Epidermal melanocyte (primary cell): ENCODE data around the gene NADK.

Experiments
- DNase-seq: peaks from one replicate; pipeline ENCODE4 v3.0.0; 2011; ENCODE audit warnings: low spot score; ENCODE audit not compliant: insufficient read length

Gene NADK

DNA sequence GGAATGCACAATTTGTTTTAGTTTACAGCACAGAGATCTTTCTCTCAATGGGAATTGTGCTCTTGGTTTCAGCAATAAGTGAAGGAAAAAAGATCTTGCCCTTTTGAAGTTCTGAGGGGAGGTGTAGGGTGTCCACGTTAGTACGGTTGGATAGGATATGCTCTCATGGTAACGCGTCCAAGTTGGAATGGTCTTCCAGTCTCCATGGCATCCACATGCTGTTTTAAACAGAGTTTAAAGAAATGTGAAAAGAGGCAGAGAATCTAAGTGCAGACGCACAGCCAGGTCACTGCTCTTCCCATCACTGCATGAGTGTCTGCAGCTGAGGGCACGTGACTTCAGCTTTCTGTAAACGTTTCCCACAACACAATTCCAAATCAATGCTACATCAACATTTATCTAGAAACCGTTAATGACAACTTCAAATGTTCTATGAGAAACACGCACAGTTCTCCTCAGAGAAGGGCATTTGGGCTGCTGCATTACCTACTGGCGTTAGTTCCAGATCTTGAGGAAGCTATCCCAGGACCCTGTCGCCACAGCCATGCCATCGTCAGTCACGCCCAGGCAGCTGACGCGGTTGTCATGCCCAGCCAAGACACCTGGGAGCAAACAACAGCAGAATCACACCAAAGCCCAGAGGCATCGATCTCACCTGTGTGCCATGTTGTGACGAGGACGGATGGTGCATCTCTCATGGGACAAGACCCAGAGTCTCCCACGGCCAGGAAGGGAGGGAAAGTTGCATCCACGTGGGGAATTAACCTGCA, 8.8 kb upstream of the NADK start:
- no peak for DNase-seq

DNA sequence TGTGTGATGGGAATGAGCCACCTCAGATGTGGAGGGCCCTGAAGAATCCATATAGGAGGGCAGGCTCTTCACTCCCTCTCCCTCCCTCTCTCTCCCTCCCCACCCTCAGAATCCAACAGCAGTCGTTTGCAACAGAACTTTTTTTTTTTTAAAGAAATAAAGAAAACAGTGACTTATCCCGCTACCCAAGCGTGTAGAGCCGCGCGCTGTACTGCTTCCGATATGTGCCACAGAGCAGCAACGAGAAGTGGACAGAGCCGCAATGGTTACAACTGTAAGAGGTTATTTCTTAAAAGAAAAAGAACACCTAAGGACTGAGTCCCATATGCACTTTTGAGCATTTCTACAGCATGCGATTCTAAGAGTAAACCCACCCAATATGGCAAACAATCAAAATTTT, 7.4 kb upstream of the NADK start:
- no peak for DNase-seq

DNA sequence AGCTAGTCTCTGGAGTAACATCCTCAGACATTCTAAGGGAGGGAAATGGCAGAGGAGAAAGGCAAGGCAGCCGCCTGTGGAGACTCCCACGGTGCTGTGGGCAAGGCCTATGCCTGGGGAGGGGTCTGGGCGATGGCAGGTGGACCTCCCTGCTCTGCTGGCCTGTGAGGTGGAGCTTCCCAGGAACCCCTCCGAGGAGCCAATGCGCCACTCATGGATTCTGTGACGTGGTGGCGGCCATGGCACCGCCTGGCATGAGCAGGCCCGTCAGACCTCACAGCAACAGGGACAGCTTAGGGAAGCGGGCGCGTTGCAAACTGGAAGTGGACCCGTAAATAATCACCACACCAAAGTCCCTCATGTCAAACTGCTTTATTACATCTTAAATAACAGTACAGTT, 6.7 kb upstream of the NADK start:
- no peak for DNase-seq

DNA sequence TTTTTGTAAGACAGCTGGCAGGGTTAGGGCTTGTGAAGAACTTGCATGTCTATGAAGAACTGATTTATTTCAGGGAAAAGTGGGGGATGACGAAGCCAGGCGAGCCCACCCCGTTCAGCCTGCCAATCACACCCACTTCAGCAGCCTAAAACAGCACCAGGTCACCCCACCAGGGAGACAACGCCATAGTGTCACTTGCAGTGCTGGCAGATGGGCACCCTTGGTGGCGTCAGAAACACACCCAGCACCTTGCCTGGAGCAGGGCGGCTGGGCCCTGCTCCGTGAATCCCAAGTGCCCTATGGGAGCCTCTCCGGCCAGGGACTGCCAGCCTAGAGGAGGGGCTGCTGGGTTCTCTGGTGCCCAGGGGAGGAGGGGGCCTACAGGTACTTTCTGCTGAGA, 5.0 kb upstream of the NADK start:
- DNase-seq: no peak

DNA sequence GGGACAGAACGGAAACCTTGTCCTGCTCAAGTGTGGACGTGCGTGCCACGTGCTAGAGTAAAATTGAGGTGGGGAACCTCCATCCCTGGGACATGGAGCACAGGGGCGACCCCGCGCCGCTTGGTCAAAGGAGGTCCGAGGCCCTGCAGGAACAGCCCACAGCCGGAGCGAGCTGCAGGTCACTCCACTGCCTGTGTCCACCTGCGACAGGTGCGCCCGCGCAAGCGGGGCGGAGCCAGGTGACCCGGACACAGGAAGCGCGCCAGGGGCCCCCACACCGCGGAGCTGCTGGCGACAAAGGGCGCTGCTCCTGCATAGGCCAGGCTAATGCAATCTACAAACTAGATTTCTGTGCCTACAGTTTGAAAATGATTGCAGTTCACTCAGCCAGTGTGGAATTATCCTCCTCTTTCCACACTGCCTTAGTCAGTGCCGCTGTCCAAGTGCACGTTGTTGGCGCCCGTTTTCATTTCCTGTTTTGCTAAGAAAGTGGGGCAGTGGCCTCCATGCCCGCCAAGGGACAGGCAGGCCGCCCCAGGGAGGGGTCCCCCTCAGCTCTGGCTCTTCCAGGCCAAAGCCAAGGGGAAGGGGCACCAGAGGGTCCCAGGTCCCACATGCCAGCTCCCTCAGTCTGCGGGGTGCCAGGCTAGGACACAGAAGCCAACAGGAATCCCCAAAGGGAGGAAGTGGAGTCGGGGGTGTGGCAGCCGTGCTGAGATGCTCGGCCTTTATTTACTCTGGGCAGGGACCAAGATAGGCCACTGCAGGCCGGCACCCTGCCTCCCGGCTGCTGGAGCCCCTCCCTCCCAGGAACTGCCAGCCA, 4.3 kb upstream of the NADK start:
- DNase-seq: no peak

DNA sequence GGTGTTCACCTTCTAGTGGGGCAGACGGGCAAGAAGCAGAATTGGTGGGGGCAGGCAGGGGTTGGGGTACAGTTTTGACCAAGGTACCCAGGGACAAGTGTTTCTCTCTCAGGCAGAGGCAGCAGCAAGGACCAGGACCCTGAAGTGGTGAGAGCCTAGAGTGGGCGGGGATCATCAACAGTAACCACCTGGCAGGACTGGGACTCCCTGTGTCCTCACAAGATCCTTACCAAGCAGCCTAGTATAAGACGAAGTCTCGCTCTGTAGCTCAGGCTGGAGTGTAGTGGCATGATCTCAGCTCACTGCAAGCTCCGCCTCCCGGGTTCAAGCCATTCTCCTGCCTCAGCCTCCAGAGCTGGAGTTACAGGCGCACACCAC, 3.2 kb upstream of the NADK start:
- no peak for DNase-seq

DNA sequence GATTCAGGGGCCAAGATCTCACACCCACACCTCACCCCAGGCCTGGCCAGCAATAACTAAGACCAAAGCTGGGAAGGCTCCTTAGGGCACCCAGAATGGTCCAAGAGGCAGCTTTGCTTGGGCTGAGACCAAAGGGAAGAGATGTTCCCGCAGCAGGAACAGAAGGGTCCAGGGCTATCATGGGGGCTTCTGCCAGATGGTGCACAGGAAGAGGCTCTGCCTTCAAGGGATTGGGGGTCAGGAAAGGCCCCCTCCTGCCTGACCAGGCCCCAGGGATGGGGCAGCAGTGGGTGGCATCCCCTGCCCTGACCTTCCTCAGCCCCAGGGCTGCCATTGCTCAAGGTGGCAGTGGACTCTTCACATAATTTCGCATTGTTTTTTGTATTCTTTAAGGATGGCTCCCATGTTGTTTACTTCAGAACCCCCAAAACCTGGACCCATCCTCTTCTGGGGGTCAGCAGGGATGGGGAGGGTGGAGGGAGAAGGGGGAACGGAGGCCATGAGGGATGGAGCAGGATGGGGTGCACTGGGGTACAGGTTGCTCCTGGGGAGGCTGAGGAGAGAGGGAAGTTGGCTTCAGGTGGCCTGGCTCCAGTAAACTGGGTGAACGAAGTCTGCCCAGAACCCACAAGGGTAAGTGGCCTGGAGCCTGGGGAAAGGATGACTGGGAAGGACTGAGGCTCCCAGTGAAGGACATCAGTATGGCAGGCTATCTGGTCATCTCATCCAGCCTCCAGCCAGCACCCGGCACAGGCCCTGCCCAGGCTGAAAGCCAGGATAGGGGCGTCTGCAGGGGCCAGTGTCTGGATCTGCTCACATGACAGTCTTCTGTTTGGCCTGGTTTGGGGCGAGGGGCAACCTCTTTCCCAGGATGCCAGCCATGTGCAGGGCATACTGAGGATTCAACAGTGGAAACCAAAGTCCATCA, 2.6 kb upstream of the NADK start:
- no peak for DNase-seq

DNA sequence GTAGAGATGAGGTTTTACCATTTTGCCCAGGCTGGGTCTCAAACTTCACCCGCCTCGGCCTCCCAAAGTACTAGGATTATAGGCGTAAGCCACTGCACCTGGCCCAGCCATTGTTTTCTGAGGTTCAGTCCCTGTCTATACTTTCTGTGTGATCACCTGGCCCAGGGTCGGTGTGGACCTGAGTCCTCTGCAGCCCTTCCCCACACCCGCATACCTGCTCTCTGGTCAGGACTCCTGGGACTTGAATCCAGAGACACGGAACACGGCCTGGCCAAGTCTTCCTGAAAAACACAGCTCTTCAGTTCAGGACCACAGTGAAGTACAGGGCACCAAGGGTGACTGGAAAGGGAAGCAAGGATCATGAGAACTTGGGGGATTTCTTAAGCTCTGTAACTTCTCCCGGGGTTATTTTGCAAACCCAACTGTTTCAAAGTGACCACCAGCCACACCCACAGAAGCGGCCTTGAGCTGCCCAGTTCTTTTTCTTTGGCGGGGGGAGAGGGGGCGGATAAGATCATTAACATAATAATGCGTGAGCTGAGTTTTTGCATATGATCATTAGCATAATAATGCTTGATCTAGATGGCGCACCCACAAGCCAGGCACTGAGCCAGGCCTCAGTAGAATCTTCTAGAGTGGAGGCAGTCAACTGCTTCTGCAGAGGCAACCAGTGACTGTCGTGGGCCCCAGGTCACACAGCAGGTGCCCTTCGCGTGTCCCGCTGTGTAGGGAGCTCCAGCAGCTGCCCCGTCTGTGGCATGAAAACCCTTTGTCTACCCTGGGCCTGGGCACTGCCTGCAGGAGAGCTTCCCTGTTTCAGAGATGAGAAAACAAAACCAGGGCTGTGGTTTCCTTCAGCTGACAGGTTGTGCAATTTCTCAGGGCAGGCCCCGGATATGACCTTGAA, 1.7 kb upstream of the NADK start:
- DNase-seq: no peak

DNA sequence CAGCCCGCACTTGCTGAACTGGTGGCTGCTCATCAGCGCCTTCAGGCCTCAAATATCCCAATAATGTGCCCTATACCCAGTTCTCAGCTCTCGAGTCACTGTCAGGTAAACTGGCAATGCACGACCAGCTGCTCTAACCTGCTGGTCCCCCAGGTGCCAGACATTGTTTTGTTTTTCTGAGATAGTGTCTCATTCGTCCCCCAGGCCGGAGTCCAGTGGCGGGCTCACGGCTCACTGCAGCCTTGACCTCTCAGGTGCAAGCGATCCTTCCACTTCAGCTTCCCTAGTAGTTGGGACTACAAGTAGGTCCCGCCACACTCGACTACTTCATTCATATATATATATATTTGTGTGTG, 1.0 kb upstream of the NADK start:
- no peak for DNase-seq

DNA sequence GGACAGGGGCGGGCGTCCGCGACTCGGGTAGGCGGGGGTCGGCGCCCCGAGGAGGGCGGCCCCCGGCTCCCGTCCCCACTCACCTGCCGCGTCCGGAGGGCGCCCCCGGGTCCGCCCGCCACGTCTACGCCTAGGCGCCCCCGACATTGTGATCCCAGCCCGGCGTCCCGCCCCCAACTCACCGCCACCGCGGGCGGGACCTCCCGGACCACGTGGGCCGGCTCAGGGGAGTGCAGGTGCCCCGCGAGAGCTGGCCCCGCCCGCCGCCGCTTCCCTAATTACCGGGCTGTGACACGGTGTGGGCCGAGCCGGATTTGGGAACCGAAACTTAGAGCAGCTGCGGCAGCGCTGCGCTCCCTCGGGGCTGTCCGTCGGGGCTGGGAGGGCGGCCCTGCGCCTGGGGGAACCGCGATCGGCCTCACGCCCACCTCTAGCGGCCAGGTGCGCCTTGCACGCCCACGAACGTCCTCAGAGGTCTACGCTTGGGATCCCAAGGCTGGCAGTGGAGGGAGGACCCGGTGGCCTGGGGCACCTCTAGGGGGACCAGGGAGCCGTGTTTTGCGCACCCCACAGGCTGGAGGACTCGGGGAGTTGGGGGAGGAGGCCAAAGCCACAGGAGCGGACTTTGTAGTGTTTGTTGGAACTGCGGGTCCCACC, 521 bp upstream of the NADK start:
- no peak for DNase-seq

DNA sequence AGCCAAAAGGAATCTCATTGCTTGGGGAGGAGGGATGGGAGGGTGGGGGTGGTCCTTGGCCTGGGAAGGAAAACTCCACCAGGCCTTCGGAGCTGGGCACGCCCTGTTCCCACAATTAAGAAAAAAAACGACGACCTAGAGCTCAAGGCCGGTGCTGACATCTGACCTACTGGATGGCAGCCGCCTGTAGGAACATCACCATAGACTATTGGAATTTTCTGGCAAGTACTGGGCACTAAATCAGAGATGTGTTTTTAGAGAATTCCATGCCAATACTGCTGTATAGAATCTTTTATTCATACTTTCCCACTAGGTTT, 729 bp downstream of the NADK start:
- DNase-seq: no peak

DNA sequence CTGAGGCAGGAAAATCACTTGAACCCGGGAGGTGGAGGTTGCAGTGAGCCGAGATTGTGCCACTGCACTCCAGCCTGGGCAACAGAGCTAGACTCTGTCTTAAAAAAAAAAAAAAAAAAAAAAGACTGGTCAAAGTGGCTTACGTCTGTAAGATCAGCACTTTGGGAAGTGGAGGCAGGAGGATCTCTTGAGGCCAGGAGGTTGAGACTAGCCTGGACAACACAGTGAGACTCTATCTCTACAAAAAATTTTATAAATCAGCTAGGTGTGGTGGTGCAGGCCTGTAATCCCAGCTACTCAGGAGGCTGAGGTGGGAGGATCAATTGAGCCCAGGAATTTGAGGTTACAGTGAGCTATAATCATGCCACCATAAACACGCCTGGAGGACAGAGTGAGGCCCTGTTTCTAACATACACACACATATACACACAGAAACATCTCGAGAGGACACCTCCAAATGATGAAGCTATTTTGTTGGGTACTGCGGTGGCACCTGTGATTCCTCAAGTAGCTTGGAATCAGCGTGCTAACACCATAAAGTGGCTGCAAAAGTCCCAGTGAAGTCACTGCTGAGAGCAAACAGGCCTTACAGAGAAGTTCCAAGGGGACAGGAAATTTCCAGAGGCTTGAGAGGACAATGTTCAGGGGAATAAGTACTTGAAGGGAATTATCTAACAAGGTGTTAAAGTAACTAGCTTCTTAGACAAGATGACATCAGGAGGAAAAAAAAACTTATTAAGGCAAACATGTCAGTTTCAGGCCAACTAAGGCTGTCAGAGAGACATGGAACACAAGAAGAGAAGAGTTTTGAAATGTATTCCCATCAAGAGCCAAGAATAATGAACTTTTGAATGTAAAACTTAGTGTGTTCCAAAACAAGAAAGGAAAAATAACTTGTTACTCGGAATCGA, 1.3 kb downstream of the NADK start:
- DNase-seq: no peak

DNA sequence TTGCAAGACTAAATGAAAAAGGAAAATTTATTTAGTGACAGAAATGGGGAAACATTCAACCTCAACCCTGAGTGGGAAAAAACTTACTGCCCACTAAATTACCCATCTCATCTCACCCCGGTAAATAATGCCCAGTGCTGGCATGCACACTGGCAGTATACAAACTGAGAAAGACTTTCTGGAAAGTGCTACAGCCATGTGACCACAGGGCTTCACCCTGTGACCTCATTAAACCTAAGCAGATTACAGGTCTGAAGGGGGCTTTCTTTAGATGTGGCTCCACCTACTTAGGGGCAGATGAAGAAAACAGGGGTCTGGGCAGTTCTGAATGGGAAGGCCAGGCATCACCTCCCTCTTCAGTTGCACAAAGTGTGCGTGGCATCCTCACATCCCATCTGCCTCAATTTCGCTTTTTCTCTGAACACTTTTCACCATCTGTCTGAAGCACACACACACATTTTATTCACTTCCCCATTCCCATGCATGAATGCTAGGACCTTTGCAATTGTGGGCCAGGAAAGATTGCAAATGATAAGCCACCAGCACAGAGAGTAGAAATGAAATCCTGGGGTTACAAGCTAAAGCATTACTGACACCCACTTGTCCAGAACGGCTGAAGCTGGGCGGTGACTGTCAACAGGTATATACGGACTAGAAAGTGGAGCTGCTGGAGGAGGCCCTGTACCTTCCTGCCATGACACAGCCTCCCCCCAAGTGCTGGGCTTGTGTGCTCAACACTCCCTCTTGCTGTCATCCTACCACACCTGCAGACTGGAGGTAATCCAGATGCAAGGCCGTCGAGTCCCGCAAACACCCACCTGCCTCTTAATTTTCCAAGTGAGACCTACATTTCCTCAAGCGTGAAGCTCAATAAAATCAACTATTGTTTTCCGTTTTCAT, 2.7 kb downstream of the NADK start:
- no peak for DNase-seq

DNA sequence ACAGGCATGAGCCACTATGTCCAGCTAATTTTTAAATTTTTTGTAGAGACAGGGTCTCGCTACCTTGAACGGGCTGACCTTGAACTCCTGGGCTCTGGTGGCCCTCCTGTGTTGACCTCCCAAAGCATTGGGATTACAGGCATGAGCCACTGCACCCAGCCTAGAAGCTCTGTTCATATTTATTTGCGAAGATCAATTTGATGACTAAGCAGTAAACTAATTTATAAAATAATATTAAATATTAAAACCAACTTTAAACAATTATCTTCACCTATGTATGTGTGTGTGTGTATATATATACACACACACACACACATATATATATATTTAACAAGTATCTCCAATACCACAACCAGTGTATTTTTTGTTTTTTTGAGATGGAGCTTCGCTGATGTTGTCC, 4.4 kb downstream of the NADK start:
- DNase-seq: no peak

DNA sequence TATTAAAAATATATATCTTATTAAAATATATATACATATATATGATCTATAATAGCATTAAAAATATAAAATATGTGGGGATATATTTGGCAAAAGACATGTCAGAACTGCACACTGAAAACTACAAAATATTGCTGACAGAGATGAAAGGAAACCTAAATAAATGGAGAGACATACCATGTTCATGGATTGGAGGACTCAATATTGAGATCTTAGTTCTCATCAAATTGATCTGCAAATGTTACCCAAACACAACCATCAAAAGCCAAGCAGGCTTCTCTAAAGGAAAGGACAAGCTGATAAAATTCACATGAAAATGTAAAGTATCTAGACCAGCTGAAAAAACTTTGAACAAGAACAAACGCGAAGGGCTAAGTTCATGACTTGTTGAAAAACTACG, 7.2 kb downstream of the NADK start:
- DNase-seq: no peak

DNA sequence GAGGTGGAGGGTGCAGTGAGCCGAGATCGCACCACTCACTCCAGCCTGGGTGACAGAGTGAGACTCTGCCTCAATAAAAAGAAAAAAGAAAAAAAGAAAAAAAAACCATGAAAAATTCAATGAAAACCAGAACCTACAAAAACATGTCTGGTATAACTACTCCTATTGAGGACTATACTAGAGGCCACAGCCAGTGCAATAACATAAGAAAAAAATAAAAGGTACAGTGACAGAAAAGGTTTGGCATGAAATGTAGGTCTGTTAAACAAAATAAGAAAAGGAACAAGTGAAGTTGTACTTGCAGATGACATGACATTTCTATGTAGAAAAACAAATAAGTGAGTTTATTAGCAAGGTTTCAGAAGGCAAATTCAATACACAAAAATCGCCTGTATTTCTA, 8.2 kb downstream of the NADK start:
- DNase-seq: no peak

DNA sequence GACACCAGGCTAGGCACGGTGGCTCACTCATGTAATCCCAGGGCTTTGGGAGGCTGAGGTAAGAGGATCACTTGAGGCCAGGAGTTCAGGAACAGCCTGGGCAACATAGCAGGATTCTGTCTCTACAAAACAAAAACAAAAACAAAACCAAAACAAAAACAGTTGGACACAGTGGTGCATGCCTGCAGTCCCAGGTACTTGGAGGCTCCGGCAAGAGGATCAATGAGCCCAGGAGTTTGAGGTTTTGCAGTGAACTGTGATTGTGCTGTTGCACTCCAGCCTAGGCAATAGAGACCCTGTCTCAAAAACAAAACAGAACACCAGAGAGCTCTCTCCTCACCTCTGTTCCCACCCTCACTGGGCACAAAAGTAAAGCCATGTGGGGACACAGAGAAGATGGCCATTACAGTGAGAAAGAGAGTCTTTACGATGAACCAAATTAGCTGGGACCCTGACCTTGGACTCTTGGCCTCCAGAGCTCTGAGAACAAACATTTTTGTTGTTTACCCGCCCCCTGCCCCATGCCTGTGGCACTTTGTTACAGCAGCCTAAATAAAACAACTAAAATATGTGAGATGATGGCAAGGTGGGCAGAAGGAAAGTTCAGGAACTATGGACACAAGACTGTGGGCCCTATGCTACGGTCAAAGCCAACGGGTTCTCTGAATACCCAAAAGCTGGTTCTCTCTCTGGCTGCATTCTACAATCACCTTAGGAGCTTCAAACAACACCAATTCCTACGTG, 9.8 kb downstream of the NADK start:
- no peak for DNase-seq
